ENCODE measurements around the gene SLC17A7.

The SLC17A7 gene

DNA sequence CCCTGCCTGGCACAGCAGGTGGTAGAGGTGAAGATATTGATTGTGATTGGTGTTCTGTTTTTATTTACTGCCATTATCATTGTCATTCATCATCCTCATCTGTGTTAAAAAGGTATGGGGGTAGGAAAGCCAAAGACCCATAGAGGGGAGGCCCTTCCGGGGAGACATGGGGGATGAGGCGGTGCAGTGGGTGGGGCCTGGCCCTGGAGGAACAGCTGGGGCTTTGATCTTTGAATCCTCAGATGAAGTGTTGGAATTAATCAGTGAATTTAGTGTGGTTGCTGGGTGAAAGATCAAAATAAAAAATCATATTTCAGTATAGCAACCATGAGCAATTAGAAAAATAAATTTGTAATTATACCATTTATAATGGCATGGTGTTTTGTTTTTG lies 25.5 kb downstream of the SLC17A7 start:
- POLR2A ChIA-PET (ENCODE audit: low non-redundant PET) = no interaction called here
- DNase-seq (ENCODE audit: low spot score) = no peak
- no peak overlapping the region for H3K27ac ChIP-seq
- TF ChIP-seq, protein P1, sequence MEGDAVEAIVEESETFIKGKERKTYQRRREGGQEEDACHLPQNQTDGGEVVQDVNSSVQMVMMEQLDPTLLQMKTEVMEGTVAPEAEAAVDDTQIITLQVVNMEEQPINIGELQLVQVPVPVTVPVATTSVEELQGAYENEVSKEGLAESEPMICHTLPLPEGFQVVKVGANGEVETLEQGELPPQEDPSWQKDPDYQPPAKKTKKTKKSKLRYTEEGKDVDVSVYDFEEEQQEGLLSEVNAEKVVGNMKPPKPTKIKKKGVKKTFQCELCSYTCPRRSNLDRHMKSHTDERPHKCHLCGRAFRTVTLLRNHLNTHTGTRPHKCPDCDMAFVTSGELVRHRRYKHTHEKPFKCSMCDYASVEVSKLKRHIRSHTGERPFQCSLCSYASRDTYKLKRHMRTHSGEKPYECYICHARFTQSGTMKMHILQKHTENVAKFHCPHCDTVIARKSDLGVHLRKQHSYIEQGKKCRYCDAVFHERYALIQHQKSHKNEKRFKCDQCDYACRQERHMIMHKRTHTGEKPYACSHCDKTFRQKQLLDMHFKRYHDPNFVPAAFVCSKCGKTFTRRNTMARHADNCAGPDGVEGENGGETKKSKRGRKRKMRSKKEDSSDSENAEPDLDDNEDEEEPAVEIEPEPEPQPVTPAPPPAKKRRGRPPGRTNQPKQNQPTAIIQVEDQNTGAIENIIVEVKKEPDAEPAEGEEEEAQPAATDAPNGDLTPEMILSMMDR (conservative IDR thresholded peaks at IDR 0.05; ENCODE audit: low read depth) = no peak
- CTCF ChIA-PET = no interaction called here

GRCh38 chr19:49415102-49415809 lies 26.1 kb downstream of the SLC17A7 start:
- TF ChIP-seq, protein P1 (conservative IDR thresholded peaks at IDR 0.05; ENCODE audit: low read depth) = no peak
- ChIA-PET POLR2A (ENCODE audit: low non-redundant PET) (no interaction called here), CTCF (interaction anchor here (0.6 kb wide), 1 partner anchor 11 kb away, joined by 3 read pairs; no protein-coding TSS in a partner anchor)
- H3K27ac ChIP-seq = no peak overlapping the region
- no peak for DNase-seq (ENCODE audit: low spot score)

DNA sequence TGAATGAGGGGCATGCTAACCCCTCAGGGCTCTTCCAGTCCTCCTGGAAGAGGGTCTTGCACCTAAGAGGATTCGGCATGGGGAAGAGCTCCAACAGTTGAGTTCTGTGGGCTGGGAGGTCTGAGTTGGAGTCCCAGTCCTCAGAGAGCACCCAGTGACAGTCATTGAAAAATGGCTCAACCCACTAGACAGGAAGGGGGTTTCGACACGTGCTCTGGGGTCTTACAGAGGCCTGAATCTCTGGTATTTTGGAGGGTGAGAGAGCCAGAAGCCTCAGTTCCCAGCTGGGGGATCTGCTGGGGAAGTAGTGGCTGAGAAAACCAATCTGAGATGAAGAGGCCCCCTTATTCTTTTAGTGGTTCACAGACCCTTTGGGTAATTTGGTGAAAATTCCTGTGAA lies 27.1 kb downstream of the SLC17A7 start:
- no peak overlapping the region for H3K27ac ChIP-seq
- CTCF ChIA-PET = interaction anchor here (0.5 to 0.6 kb wide), 2 partner anchors 24 to 60 kb away, joined by 3 read pairs; no protein-coding TSS in a partner anchor
- no peak for DNase-seq (ENCODE audit: low spot score)
- TF ChIP-seq, protein P1 (conservative IDR thresholded peaks at IDR 0.05; ENCODE audit: low read depth) = no peak
- POLR2A ChIA-PET (ENCODE audit: low non-redundant PET) = no interaction called here

DNA sequence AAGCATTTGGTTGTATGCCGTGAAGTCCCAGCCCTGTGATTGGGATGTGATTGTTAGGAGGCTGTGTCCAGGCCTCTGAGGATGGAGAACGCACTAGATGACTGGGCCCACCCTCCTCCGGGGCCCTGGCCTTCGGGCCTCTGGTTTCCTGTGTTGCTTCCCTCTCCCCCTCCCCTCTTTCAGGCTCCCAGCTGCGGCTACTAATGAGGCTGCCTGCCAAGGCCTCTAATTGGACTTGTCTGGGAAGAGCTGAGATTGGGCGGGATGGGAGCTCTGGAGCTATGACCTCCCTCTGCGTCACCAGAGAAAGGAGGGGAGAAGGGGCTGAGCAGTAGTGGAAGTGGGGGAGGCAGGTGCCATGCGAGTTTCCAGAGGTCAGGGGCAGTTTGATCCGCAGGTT lies 28.0 kb downstream of the SLC17A7 start:
- DNase-seq (ENCODE audit: low spot score) = no peak
- H3K27ac ChIP-seq = no peak overlapping the region
- TF ChIP-seq, protein P1 (conservative IDR thresholded peaks at IDR 0.05; ENCODE audit: low read depth) = no peak
- CTCF ChIA-PET = interaction anchor here (0.7 kb wide), 1 partner anchor 112 kb away, joined by 3 read pairs; no protein-coding TSS in a partner anchor
- POLR2A ChIA-PET (ENCODE audit: low non-redundant PET) = no interaction called here

DNA sequence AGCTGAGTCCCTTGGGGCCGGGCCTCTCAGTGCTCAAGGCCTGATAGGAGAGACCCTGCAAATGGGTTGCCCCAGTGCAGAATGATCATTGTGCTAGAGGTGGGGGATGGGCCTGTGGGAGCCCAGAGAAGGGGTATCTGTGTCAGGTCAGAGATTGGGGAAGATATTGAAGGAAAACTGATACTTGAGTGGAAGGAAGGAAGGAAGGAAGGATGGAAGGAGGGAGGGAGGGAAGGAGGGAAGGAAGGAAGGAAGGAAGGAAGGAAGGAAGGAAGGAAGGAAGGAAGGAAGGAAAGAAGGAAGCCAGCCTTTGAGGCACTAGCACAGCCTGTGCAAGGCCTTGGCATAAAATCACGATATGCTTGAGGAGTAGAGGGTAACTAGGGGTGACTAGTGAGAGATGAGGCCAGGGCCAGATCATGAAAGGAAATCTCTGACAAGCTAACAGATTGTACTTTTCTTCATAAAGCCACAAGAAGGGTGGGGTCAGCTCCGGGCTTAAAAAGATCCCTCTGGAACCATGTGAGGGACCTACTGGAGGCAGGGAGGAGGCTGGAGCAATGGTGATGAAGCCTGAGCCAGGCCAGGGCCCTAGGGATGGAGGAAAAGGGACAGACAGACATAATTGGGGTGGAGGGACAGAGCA lies 29.5 kb downstream of the SLC17A7 start:
- H3K27ac ChIP-seq = no peak overlapping the region
- DNase-seq (ENCODE audit: low spot score) = no peak
- CTCF ChIA-PET = interaction anchor here (0.6 kb wide), 1 partner anchor 22 kb away, joined by 5 read pairs; no protein-coding TSS in a partner anchor
- TF ChIP-seq, protein P1 (conservative IDR thresholded peaks at IDR 0.05; ENCODE audit: low read depth) = no peak
- POLR2A ChIA-PET (ENCODE audit: low non-redundant PET) = no interaction called here

DNA sequence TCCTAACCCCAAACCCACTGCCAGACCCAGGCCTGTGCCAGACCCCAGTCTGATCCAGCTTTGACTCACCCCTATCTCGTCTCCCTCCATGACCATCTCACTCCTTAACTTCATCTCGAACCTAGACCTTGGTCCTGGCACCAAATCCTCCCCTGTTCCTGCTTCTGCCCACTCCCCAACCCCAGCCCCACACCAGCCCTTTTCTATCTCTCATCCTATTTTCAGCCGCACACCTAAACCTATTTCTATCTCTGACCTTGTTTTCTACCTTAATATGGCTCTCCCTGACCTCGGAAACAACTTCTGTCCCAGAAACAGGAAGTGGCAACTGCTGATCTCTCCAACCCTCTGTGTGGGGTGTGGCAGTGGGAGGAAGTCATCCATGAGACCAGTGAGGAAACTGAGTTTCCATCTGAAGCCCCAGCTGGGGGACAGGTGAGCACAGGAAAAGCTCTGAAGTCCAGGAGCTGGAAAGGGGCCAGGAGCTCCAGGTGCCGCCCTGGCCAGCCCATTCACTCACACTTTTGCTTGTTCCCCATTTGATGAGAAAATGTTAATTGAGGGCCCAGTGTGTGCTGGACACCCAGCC lies 31.8 kb downstream of the SLC17A7 start:
- CTCF ChIA-PET = no interaction called here

More for the DNA sequence above, 31.8 kb downstream of the SLC17A7 start:
- POLR2A ChIA-PET (ENCODE audit: low non-redundant PET) = no interaction called here
- TF ChIP-seq, protein P1 (conservative IDR thresholded peaks at IDR 0.05; ENCODE audit: low read depth) = no peak
- H3K27ac ChIP-seq = no peak overlapping the region
- DNase-seq (ENCODE audit: low spot score) = no peak
